HG02870 (cell line): ENCODE data around the gene ASCC1.
"Not testable (repeated sequence)": the region's sequence is repeated elsewhere in the genome, so short reads cannot be mapped to it uniquely, and the experiment has no call there.

Source experiments
- ATAC-seq: cut with Tn5 transposase; IDR thresholded peaks from one replicate; pipeline ENCODE4 v1.9.1; 2021; ENCODE audit warnings: mild to moderate bottlenecking, moderate library complexity; ENCODE audit not compliant: unreplicated experiment

ASCC1 gene

DNA sequence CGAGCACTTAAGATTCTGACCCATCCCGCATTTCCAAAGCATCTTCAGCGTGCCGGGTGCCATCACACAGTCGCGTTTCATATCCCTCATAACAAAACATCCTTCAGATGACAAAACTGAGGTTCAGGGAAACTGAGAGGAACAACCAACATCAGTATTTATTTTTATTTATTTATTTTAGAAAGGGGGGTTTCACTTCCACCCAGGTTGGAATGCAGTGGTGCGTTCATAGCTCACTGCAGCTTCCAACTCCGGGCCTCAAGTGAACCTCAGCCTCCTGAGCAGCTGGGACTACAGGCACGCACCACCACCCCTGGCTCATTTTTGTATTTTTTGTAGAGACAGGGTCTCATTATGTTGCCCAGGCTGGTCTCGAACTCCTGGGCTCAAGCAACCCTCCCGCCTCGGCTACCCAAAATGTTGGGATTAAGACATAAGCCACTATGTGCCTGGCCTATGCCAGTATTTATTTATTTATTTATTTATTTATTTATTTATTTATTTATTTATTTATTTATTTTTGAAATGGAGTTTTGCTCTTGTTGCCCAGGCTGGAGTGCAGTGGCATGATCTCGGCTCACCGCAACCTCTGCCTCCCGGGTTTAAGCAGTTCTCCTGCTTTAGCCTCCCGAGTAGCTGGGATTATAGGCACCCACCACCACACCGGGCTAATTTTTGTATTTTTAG lies 33.2 kb upstream of the ASCC1 start:
- peak; percentile 5 for ATAC-seq

DNA sequence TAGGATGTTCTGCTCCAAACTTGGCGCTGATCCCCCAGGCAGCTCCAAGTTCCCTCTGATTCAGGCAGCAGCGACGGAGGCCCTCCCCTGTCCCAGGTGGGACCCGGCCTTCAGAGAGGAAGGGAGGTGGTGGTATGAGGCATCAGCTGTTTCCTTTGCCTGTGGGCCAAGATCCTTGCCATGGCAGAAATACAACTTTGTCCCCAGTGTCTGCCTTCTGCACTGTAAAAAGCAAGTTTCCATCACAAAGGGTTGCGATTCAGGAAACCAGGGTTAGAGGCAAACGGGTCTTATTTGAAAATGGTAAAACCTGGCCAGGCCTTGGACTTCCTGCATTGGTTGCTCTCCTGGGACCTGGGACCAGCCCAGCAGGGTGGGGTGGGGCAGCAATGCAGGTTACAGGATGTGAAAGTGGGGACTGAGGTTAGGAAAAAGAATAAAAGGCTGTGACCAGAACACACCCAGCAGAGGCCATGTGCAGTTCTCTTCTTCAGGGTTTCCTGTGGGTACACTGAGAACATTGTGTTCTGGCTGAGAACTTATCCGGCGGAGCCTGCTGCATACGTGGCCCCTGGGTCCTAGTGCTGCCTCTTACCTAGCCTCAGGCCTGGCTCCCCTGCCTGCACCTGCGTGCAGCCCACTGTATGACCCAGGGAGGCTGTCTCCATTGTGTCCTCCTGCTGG lies 32.5 kb upstream of the ASCC1 start:
- ATAC-seq: peak; percentile 82

DNA sequence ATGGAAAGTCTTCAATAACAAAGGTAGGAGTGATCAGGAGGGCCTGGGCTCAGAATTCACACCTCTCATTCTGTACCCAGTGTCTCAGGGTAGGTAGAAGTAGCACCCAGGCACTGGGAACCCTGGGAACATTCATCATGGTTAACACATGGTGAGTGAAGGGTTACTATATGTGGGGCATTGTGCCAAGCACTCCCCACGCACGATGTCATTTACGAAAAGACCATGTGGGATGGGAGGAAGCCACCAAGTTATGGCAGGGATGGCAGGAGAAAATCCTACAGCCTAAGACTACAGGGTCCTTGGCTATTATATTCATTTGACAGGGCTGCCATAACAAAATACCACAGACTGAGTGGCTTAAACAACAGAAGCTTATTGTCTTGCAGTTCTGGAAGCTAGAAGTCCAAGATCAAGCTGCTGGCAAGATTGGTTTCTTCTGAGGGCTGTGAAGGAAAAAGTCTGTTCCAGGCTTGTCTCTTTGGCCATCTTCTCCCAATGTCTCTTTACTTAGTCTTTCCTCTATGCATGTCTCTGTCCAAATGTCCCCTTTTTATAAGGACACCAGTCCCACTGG lies 30.0 kb upstream of the ASCC1 start:
- ATAC-seq: no peak

DNA sequence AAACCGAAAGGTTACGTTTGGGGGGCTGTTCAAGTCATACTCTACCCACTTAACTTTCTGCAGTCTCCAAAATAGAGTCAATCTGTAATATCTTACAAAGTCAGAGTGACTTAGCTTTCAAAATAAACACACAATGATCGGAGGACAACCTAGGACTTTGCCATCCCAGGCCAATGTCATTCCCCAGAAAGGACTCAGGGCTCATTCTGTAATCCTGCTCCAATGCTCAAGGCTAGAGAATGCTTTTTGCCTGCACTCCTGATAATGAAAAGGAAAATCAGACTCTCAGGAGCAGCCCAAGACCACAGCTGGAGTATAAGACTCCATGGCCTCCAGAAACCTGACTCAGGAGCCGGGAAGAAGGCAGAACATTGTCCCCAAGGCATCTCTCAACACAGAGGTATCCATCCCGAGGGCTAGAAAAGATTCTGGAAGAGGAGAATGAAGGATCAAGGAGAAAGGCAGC lies 28.5 kb upstream of the ASCC1 start:
- no peak for ATAC-seq

DNA sequence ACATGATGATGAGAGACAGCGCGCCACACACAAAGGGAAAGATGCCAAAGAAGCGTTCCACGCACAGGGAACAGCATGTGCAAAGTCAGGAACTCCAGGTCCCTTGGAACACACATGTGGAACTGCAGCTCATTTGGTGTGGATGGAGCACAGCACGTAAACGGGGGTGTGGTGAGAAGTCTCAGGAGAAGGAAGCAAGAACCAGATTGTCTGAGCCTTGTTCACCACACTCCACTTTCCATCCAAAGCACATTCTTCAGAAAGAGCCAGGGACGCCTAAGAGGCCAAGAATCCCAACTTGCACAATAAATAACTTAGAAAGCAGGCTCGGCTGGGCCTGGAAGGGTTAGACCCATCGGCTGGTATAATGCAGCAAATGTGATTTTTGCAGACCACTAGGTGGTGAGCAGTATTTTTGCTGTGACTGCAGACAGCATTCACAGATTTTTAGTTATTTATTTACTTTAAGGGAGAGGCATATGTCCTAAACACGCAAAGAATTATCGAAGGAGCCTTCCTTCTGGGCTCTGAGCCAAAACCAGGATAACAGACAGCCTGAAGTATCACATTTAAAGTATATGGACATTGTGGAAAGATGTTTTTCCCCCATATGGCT lies 27.9 kb upstream of the ASCC1 start:
- ATAC-seq: no peak

DNA sequence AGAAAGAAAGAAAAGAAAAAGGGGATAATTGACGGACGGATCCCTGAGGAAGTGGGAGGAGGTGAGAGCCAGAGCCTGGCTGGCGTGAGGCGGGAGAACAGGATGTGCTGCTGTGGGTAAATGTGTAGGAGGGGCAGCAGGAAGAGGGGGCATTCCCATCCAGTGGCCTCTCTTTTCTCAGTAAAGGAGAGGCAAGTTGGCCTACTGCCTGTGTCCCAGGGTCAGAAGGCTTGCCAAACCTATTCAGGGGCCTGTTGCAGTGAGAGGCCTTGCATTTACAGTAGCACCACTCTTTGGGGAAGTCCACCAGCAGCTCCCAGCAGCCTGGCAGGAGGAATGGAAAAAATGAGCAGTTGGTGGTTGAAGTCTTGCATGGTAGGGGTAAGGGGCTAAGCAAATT lies 26.6 kb upstream of the ASCC1 start:
- ATAC-seq: no peak

DNA sequence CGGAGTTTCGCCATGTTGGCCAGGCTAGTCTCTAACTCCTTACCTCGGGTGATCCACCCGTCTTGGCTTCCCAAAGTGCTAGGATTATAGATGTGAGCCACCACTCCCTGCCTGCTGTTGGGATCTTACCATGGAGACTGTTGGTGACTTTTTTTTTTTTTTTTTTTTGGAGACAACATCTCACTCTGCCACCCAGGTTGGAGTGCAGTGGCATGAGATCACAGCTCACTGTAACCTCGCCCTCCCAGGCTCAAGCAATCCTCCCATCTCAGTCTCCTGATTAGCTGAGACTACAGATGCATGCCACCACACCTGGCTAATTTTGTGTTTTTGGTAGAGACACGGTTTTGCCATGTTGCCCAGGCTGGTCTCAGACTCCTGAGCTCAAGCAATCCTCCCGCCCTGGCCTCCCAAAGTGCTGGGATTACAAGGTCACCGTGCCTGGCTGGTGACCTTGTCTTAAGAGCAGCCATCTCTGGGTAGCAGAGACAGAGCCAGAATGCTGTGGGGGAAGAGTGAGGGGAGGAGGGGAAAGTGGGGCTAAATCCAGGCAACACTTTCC lies 25.7 kb upstream of the ASCC1 start:
- ATAC-seq: no peak

DNA sequence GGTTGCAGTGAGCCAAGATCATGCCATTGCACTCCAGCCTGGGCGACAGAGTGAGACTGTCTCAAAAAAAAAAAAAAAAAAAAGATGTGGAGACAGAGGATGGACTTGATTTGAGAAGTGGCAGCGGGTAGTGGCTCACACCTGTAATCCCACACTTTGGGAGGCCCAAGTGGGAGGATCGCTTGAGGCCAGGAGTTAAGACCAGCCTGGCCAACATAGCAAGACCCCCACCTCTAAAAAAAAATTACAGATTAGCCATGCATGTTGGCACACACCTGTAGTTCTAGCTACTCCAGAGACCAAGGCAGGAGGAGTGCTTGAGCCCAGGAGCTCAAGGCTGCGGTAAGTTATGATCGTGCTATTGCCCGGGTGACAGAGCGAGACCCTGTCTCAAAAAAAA lies 24.3 kb upstream of the ASCC1 start:
- ATAC-seq: no peak

DNA sequence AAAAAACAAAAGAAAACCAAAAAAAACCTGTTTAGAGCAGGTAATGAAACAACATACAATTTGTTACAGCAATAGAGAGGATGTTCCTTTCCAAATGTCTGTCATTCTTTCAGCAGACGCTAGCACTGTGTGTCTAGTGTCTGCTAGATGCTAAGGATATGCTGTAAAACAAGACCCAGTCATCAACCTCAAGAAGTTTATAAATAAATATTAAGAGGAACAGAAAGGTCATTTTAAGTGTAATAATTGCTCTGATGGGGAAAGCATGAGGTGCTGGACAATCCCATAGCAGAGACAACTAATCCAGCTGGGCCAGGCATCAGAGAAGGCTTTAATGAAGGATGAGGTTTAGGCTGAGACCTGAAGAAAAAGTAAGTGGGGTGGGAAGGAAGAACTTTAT lies 23.3 kb upstream of the ASCC1 start:
- no peak for ATAC-seq

DNA sequence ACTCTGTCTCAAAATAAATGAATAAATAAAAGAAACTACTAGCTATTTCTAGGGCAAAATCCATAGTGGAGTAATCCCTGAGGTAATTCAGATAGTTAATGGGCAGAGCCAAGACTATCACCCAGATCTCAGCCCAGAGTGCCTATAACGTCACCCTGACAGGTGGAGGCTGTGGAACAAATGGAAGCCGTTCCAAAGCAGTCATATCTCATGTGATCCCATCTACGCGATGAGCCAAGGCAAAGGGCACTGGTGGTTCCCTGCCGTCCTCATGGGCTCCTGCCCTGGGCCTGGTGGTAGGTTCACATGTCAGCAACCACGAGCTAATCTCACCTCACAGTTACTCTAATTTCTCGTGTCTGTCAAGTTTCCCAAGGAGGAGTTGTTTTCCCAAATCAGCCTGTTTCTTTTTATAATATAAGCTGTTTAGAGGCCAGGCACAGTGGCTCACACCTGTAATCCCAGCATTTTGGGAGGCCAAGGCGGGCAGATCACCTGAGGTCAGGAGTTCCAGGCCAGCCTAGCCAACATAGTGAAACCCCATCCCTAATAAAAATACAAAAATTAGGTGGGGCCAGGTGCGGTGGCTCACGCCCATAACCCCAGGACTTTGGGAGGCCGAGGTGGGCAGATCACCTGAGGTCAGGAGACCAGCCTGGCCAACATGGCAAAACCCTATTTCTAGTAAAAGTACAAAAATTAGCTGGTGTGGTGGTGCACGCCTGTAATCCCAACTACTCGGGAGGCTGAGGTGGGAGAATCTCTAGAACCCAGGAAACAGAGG lies 22.5 kb upstream of the ASCC1 start:
- ATAC-seq: no peak

DNA sequence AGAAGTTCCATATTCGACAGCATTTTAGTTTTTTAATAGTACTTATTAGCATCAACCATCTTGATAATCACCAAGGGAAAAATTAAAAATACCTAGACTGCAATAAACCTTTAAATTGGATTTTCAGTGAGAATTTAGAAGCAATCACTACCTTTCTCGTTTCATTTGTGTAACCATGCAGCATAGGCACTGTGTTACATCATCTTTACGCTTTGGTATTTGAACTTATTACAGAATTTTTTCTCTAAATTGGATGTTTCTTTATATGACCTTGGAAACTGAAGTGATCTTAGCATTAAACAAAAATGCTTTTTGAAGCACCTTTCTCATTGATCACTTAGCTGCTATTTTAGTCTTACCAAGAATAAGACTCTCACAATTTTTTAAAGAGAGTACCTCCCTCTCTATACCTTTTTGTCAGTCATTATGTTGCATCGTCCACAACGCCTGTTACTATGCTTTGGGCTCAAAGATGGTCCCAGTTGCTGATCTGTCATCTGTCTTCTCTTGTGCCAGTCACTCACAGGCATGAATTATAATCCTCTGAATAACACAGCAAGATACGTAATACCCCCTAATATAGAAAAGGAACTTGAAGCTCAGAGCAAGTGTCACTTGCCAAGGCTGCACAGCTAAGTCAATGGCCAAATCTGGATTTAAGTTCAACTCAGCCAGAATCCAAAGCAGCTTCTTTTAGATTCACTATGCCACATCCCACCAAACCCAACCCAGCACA lies 19.6 kb upstream of the ASCC1 start:
- no peak for ATAC-seq

DNA sequence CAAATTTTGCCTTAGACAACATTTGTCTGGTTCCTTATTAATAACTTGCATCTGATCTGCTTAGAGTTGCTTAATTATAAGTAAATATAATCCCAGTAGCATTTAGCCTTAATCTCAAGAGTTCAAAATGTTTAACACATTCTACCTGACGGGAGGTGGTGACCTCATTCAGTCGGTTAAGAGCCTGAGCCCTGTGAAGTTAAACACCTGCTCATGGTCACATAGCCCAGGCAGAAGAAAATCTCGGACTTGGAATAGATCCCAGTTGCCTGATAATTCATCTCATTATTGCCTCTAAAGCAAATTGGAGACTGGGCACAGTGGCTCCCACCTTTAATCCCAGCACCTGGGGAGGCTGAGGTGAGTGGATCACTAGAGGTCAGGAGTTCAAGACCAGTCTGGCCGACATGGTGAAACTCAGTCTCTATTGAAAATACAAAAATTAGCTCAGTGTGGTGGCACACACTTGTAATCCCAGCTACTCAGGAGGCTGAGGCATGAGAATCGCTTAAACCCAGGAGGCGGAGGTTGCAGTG lies 18.6 kb upstream of the ASCC1 start:
- no peak for ATAC-seq

DNA sequence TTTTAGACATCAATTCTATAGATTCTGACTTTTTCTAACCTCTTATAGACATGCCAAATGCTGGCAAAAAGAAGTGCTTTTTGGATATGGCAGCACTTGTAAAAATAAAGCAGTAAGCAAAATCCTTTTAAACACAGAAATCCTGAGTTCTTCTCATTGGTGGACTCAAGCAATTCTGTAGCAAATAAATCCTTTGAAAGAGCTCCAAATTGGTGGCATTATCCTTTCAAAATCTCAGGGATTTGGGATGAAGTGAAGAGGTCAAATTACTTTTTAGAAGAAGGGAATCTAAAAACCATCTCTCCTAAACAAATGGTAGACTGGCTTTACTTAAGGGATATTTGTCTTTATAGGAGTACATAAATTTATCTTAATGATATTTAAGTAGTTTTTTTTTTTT lies 17.5 kb upstream of the ASCC1 start:
- ATAC-seq: no peak

DNA sequence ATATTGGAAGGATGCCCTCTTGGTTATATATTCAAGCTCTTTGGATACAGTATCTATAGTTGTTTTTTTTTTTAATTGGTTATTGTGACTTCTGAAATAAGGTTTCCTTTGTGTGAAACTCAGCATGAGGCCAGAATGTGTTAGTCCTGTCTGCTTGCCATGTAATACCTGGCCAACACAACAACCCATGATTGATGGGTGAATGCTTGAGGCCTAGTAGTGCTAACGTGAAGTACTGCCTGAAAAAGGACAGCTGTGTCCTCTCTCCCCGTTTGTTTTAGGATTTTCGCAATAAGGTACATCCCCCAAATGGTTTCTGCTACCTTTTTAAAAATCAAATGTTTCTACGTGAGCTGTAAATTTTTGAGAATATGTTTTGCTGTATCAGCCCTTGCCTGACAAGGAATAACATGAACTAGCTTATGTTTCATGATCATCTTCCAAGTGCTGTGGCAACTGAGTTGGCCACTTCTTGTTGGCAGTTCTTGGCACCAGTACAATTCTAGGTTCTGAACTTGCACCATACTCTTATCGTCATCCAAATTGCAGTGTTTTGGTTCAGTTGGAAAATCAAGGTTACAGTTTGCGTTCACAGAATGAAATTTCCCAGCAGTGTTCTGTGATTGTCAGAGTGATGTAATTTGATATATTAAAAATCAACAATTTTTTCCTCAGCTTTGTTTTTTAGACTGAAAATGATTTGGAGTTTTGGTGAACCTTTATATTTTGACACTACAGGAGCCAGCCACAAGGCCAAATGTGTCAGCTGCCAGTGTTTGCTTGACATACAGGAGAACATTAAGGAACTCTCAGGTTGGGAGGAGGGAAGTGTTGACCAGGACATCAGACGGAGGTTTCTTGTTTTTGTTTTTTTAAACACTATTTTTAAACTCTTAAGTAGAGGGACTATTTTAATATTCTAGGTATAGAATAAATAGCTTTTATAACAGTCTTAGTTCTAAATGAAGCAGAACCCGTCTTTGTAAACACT lies 13.5 kb upstream of the ASCC1 start:
- ATAC-seq: no peak

DNA sequence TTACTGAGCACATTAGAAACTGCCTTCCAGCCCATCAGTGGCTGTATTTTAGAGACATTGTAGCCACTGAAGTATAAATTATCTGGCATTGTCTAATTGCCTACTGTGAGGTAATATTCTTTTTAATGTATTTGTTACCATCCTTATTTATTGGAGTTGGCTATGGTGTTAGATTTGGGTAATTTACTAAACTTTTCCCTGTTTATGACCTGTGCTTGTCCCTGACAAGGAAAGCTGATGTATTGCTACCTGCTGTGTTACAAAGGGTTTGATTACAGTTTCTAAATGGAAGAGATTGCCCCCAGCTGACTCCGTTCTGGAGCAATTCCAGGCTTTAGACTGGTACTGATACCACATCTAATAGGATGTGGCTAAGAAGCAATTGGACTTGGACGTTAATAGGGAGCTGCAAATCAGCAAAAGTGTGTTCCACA lies 12.3 kb upstream of the ASCC1 start:
- ATAC-seq: no peak

DNA sequence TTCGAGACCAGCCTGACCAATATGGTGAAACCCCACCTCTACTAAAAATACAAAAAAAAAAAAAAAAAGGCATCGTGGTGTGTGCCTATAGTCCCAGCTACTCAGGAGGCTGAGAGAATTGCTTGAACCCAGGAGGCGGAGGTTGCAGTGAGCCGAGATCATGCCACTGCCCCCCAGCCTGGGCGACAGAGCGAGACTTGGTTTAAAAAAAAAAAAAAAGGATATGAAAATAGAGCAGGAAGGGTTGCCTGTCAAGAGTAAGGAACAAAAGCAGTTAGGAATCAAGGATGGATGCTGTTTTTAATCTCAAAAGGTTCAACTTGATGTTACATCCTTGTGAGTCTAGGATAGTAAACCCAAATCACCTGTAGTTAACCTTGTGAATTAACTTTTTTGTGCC lies 11.8 kb upstream of the ASCC1 start:
- ATAC-seq: no peak

DNA sequence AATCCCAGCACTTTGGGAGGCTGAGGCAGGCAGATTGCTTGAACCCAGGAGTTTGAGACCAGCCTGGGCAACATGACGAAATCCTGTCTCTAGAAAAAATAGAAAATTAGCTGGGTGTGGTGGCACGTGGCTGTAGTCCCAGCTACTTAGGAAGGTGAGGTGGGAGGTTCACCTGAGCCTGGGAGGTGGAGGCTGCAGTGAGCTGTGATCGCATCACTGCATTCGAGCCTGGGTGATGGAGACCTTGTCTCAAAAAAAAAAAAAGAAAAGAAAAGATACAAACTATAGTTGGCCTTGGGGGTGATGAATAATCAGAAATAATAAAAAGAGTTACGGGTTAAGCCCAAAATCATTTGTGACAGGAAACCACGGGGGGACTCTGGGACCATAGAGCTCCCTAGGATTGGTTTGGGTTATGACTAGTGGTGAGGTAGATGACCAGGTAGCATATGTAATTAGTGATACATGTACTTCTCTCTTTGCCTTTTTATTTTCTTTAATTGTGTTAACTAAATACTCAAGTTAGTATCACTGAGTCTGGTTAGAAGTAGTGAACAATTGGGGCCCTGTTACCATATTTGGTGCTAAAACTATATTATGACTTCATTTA lies 10.4 kb upstream of the ASCC1 start:
- ATAC-seq: no peak

DNA sequence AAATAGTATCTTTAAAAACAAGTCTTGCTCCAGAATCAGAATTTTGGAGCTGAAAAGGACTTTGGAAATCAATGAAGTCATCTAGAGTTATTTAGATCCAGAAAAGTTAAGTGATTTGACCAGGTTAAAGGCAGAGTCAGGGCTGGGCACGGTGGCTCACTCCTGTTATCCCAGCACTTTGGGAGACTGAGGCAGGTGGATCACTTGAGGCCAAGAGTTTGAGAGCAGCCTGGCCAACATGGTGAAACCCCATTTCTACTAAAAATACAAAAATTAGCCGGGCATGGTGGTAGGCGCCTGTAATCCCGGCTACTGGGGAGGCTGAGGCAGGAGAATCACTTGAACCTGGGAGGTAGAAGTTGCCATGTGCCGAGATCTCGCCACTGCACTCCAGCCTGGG lies 8.1 kb upstream of the ASCC1 start:
- not testable (repeated sequence) for ATAC-seq
